HG03280 (cell line): ENCODE data around the gene MAGI3.
"Not testable (repeated sequence)": the region's sequence is repeated elsewhere in the genome, so short reads cannot be mapped to it uniquely, and the experiment has no call there.

Experiments
- ATAC-seq: cut with Tn5 transposase; IDR thresholded peaks from one replicate; pipeline ENCODE4 v1.9.1; 2021; ENCODE audit warnings: mild to moderate bottlenecking, moderate library complexity; ENCODE audit not compliant: unreplicated experiment

MAGI3 gene

DNA sequence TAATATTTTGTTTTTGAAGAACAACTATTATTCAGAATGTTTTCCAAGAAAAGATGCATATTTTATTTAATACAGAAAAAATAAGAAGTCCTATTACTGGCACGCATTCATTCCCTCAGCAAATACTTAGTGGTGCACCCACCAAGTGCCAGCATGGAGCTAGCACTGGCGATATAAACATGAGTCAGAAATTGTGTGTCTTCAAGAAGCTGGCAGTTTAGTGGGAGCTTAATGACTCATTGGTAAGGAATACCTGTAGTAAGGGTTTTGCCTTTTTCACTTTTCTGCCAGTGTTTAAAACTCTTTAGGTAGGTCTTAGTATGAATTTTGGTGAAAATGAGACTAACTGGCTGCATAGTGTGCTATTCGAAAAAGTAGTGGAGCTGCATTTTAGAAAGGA is 6.3 kb downstream of the MAGI3 start:
- ATAC-seq, result no peak

DNA sequence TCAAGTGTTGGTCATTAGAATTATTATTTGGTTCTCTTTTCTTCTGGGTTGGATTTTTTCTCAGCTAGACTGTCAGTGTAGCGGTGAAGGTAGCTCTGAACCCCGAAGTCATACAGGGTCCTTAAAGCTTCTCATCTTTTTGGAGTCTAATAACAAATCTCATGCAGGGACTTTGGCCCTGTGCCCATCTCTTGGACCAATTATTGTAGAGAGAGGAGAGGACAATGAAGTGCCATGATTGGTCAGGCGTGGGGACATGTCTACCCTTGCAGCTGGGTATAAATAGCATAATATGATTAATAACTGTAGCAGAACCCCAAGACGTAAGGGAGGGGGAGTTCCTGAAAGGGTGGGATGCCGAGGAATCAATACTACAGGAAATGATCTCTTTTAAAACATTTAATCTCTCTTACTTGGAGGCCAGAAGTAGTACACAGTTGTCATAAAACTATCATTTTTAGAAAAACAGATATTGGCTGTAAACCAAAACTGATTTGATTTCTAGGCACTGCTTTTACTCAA is 8.8 kb downstream of the MAGI3 start:
- no peak for ATAC-seq

DNA sequence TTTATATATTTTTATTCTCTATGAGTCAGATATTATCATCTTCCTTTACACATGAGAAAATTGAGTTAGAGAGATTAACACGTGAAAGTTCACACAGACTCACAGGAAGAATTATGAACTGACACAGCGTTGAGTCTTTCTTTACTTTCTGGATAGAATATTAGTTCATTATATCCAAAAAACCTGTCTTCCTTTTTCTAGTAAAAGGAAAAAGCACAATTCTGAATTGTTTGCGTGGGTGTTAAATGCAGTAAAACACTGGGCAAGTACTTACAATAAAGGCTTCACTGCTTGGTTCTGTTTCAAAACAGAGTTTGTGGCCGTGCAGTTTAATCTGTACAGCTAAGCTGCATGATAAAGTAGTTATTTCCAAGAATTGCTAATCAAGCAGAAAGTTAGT is 10.8 kb downstream of the MAGI3 start:
- ATAC-seq, result no peak

DNA sequence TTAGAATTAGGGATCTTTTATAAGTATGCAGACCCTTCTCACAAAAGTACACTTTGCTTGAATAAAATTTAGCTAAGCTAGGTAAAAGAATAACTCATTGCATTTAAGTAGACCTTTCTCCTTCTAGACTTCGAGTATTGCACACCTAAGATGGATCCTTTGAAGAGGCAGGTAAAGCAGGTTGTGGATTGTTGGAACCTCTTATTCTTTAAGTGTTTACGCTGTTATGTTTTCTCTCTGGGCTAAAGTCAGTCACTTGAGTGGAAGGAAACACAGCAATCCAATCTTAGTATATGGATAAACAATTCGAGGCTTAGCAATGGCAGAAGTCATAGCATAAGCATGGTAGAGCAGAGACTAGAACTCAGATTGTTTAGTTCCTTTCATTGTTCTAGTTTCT is 11.4 kb downstream of the MAGI3 start:
- ATAC-seq, result no peak

DNA sequence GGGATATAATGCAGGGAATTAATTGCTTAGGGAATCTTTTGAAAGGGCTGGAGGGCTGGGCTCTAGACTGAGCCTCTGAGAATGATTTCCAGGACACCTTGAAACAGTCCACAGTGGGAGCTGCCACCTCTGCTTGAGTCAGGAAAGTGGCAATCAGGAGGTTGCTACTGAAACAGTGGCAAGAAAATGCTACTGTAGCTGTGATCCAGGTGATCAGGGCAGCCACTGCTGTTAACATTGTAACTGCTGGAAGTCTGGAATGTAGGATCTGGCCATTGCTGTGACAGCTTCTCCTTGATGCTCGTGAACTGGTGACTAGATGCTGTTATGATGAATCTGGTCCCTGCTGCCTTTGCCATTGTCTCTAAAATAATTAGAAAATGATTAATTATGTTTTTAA is 12.8 kb downstream of the MAGI3 start:
- ATAC-seq, result no peak

DNA sequence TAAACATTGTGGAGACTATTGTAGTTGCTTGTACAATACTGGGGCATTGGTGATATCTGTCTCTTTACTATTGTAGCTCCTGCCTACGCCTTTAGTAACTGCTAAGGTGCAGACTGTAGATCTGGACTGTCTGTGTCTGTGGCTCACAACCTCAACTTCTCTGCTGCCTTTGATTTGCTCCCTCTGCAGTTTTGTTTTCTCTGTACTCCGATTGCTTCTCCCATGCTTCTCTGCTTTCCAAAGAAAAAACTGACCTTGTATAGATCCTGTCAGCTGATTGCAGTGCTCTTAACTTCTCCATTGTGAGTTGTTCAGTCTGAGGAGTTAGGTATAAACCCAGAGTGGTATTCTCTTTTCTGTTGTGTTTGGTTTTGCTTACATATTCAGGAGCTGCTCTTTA is 15.3 kb downstream of the MAGI3 start:
- no peak for ATAC-seq

DNA sequence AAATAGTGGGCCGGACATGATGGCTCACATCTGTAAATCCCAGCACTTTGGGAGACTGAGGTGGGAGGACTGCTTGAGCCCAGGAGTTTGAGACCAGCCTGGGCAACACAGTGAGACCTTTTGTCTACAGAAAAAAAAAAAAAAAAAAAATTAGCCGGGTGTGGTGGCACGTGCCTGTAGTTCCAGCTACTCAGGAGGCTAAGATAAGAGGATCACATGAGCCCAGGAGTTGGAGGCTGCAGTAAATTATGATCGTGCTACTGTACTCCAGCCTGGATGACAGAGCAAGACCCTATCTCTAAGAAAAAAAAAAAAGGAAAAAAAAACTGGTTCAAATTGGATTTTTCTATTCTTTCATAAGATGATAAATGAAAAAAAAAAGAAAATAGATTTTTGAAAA is 15.8 kb downstream of the MAGI3 start:
- ATAC-seq, result not testable (repeated sequence)

DNA sequence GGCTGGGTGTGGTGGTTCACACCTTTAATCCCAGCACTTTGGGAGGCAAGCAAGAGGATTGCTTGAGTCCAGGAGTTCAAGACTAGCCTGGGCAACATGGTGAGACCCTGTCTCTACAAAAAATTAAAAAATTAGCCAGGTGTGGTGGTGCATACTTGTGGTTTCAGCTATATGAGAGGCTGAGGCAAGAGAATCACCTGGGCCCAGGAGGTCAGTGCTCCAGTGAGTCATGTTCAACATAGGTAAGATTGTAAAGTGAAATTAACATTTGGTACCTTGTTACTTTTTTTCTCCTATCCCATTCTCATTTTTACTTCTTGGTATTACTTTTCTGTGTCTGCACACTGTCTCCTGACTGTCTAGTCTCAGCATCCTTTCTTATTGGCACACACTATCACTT is 19.0 kb downstream of the MAGI3 start:
- no peak for ATAC-seq

DNA sequence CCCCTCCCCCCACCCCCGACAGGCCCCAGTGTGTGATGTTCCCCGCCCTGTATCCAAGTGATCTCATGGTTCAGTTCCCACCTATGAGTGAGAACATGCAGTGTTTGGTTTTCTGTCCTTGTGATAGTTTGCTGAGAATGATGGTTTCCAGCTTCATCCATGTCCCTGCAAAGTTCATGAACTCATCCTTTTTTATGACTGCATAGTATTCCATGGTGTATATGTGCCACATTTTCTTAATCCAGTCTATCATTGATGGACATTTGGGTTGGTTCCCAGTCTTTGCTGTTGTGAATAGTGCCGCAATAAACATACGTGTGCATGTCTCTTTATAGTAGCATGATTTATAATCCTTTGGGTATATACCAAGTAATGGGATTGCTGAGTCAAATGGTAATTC is 21.7 kb downstream of the MAGI3 start:
- not testable (repeated sequence) for ATAC-seq

DNA sequence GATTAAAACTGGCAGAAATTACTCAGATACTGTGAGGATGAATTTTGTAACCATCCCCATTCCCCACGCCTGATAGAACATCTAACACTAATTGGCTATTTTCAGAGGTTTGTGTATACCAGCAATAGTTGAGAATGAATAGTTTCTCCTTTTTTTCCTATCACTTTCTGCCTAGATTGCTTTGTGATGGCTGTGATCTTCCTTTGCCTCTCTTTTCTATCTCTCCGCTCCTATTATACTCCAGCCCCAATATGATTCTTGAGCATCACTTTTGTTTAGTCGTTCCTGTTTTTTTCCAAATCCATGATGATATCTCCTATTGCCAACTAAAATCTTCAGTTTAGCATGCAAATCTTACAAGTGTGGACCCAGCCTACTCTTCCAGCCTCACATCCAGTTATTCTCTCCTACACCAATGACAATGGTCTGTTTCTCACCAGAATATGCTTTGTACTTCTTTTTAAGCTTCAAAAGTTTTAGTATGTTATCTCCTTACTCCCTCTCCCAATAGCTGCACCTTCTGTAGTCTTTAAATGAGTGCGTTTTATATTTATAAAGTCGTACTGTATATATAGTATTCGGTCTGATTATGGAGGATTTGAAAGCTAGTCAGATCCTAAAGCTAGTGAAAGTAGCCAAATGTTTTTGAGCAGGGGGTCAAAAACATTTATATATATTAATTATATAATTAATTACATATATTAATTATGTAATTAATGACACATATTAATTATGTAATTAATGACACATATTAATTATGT is 25.2 kb downstream of the MAGI3 start:
- ATAC-seq, result no peak

DNA sequence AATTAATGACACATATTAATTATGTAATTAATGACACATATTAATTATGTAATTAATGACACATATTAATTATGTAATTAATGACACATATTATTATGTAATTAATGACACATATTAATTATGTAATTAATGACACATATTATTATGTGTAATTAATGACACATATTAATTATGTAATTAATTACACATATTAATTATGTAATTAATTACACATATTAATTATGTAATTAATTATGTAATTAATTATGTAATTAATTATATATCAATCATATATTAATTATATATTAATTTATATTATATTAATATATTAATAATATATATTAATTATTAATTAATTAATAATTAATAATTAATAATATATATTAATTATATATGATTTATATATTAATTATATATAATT is 25.8 kb downstream of the MAGI3 start:
- not testable (repeated sequence) for ATAC-seq

DNA sequence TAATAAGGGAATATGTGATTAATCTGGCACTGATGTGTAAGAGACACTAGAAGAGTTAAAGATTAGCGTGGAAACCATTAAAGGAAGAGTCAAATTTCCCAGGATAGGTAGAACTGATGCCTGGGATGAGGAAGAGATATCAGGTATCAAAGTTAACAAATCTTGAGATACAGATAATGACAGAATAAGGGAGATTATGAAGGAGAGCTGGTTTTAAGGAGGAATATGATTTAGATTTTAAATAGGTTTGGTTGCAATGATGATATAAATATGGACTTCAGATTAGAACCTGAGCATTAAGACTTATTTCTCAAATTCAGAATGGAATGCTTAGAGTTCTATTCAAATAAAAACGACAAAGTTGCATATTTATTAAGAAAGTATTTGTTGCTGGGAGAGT is 26.2 kb downstream of the MAGI3 start:
- no peak for ATAC-seq

DNA sequence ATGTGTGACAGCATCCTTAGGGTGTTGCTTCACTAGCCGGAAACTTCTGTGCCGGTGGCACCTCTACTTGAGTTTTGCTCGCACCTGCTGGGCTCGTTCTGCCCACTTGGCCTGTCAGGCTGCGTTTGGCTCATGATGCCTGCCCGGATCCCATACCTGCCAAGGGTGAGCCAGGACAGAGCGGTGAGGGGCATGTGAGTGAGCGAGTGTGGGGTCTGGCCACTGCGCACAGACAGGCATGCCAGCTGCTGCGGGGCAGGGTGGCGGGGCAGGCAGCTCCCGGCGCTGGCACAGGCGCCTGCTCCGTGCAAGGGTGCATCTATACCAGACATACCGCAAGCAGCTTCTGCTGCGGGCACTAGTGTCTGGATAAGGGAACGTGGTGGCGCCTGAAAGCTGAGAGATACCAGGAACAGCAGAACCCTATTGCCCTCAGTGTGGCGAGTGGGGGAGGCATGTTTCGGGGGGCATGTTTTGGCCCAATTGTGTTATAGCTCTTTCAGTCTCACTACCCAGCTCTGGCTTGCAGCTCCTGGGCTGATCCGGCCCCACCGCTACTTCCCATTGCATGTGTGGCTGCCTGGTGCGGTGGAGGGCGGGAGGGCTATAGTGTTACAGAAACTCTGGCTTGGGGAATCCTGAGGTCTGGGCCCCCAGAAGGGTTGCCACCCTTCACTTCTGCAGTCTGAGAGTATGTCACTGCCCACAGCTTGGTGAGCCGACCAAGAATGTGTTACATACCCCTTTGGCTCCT is 32.2 kb downstream of the MAGI3 start:
- ATAC-seq, result no peak

DNA sequence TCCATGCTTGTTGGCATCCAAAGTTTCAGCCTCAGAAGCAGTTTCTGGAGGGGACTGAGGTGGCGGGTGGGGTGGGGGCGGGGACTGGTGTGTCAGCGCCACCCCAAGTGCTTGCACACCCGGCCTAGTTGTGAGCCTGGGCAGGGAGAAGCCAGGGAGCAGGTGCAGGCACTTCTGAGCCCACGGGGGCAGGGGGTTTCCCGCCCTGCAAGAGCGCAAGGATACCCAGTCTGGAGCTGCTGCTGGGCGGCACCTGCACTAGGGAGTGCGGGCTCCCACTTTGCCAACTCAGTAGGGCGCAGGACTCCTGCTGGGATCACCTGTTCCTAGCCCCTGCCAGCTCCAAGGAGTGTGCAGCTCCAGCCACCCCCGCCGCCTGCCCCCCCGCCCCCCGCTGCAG is 33.5 kb downstream of the MAGI3 start:
- ATAC-seq, result no peak

DNA sequence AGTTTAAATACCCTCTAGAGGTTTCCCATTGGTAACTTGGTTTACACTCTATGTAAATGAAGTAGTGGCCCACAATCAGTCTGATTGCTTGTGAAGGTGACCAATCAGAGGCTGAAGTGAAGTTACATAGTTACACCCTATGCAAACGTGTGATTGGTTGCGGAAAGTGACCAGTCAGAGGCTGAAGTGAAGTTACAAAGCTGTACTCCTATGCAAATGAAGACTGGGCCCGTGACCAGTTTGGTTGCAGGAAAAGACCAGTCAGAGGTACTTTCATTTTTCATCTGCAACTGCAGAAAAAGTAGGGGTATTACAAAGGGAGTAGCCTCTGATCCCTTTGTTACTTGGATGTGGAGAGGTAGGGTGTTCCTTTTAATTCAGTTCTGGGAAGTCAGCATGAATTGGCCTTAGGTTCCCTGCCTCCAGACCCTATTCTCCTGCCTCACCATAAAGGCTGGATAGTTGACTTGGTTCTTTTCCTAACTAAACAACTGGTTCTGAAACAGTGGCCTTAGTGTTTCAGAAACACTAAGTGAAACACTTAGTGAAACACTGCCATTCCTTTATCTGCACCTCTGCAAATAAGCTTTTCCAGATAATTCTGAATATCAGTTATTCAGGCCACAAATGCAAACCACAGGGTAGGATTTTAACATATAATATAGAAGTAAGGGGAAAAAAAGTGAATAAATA is 39.3 kb downstream of the MAGI3 start:
- no peak for ATAC-seq

DNA sequence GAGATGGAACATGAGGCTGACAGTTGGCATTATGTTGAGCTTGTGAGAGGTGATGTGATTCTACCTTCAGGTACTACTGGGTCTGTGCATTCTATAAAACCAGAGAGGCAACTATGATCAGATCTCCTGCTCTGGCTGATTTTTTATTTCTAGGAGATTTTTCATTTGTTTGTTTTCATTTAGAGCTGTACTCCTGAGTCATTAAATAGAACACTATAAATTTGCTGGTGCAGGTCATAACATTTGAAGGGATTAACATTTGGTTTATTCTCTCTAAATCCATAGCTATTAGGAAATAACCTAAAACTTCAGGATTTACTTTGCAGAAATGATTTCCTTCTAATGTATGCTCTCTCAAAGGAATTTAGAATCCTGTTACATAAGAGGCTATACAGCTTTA is 42.9 kb downstream of the MAGI3 start:
- ATAC-seq, result no peak

DNA sequence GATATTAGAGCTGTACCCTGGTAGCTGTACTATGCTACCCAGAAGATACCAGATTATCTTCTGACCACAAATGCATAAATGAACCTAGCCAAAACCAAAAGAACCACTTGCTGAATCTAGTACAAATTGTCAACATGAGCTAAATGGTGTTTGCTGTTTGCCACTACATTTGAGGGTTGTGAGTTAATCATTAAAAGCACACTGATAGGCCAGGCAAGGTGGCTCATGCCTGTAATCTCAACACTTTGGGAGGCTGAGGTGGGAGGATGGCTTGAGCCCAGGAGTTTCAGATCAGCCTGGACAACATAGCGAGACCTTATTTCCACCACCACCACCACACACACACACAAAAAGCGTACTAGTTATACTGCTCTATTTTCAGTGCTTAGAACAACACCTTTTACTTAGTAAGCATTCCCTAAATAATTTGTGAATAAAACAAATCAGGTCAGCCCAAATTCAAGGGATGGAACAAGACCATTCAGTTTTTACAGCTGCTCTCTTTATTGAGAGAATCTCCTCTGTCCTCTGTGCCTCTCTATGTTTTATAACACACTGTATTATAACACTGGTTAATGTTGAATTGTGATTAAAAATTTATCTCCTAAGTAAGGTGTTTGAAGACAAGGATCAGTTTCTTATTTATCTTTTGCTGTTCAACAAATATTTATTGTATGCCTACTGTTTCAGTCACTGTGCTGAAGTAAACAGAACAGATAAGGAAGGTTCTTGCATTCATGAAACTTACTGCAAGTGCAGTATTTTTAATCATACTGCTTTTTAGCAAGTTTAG is 44.0 kb downstream of the MAGI3 start:
- ATAC-seq, result no peak

DNA sequence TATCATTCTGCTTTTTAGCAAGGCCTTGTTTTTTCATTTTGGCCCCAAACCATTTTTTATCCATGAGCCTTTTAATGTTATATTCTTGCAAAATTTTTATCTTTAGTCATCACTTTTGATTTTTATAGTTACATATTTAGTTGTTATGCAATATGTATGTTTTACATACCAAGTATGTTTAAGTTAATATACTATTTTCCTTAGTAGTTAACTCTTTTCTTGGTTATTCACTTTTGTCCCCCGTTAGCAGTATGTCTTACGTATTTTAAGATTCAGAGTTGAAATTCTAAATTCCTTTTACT is 44.5 kb downstream of the MAGI3 start:
- no peak for ATAC-seq

DNA sequence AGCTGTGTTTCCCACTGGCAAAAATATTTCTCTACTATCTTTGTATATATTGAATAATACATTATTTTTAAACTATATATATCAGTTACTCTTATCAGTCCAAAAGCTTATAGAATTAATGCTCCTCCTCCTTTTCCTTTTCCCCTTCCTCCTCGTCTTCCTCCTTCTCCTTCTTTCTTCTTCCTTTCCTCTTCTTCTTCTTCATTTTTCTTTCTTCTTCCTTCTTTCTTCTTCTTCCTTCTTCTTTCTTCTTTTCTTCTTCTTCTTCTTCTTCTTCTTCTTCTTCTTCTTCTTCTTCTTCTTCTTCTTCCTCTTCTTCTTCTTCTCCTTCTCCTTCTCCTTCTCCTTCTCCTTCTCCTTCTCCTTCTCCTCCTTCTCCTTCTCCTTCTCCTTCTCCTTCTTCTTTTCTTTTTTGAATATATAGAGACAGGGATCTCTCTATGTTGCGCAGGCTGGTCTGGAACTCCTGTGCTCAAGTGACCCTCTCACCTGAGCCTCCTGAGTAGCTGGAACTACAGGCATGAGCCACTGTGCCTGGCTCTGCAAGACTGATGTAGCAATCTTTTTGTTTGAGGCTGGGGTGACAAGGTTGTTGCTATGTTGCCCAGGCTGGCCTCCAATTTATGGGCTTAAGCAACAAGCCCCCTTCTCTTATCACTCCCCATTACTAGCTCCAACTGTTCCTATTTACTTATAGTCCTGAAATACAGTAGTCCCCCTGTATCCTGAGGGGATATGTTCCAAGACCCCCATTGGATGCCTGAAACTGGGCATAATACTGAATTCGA is 47.4 kb downstream of the MAGI3 start:
- ATAC-seq, result no peak

DNA sequence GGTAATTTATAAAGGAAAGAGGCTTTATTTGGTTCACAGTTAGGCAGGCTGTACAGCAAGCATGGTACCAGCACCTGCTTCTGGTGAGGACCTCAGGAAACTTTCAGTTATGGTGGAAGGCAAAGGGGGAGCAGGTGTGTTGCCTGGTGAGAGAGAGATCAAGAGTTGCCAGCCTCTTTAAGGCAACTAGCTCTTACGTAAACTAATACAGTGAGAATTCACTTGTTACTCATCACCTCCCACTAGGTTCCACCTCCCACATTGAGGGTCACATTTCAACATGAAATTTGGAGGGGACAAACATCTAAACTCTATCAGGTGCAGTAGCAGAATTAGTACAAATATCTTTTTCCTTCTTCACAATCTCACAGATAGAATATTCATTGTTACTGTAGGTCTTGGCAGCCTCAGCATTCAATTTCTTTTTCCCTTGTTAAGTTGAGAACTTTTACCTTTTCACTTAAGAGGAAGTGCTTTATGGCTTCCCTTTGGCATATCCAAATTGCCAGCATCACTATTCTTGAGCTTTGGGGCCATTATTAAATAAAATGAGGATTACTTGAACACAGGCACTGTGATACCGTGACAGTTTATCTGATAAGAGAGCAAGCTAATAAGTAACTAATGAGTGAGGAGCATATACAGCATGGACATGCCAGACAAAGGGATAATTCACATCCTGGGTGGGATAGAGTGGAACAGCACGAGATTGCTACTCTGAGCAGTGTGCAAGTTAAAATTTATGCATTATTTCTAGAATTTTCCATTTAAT is 48.4 kb downstream of the MAGI3 start:
- no peak for ATAC-seq
